Activated CD8-positive, alpha-beta memory T cell treated with anti-CD3 and anti-CD28 coated beads, Interleukin-2, amount 50 U/mL, for 48 hours (primary cell): ENCODE data around the gene SFXN3.
"Not testable (repeated sequence)": the region's sequence is repeated elsewhere in the genome, so short reads cannot be mapped to it uniquely, and the experiment has no call there.

Source experiments
- DNase-seq: peaks from one replicate; pipeline ENCODE4 v3.0.0-alpha.2; 2020

Gene SFXN3

DNA sequence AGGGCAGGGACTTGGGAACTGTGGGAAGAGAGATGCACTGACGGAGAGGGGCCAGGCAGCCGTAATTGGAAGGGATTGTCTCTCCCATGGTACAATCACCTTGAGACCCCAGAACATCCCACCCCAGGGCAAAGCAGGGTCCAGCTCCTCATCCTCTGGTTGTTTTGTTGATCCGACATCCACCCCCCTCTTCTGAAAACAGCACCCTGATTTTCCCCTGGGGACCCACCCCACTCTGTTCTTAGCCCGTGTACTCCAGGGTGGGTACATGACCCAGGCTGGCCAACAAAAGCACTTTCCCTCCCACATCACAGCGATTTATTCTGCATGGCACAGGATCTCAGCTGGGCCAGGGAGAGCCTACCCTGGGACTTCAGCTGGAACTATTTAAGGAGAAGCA is 14.2 kb upstream of the SFXN3 start:
- DNase-seq = no peak

DNA sequence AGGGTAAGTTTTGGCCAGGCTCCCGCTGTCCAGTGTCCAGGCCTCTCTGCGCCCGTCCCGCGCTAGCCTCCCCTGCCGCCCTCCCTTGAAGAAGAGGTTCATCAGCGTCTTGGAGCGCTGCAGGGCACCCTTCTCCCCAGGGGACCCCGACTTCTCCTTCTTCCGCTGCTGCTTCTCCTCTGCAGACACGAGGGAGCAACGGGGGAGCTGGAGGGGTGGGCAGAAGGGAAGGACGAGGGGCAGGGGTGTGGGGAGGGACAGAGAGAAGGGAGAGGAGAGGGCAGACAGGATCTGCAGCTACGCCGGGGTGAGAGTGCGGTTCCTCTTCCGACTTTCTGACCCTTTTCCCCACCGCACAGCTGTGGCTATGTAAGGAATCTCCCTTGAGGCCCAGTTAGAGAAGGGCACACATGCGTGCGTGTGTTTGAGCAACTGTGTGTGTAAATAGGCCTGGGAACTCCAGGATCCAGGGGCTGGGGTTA is 12.9 kb upstream of the SFXN3 start:
- no peak for DNase-seq

DNA sequence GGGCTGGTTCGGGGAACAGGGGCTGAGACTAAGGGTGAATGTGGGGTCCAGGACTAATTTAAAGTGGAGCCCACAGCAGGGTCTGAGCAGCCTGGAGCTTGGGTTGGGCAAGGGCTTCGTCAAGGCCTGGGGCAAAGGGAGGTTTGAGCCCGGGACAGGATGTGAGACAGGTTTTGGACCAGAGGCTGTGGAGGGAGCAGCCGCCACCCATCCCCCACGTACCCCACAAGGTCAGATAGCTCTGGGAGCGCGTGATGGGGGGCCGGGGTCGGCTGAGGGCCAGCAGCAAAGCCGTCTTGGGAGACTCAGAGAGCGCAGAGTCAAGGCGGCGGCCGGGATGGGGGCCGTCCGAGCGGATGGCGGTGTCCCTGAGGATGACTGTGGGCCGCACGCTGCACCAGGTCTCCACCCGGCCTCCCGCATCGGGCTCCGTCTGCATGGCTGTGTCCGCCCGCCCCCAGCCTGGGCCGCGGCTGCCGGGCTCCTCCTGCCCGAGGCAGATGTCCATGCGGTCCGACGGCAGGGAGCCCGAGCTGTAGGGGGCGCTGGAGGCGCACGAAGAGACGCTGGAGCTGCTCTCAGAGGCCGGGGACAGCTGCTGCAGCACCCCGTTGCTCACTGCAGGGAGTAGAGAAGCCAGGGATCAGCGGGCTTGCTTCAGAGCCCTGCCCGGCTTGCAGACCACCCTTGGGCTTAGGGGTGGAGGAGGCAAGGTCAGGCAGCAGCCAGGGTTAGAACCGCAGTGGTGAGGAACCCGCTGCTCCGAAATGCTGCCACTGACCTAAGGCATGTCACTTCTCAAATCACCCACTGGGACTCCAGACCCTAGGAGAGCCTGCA is 12.2 kb upstream of the SFXN3 start:
- DNase-seq = peak; percentile 93

DNA sequence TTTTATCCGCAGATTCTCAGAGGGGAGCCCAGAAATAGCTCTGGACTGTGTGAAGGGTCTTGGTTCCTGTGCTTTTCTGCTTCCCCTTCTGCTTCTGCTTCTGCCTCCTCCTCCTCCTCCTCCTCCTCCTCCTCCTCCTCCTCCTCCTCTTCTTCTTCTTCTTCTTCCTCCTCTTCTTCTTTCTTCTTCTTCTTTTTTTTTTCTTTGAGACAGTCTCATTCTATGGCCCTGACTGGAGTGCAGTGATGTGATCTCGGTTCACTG is 11.7 kb upstream of the SFXN3 start:
- DNase-seq = no peak

DNA sequence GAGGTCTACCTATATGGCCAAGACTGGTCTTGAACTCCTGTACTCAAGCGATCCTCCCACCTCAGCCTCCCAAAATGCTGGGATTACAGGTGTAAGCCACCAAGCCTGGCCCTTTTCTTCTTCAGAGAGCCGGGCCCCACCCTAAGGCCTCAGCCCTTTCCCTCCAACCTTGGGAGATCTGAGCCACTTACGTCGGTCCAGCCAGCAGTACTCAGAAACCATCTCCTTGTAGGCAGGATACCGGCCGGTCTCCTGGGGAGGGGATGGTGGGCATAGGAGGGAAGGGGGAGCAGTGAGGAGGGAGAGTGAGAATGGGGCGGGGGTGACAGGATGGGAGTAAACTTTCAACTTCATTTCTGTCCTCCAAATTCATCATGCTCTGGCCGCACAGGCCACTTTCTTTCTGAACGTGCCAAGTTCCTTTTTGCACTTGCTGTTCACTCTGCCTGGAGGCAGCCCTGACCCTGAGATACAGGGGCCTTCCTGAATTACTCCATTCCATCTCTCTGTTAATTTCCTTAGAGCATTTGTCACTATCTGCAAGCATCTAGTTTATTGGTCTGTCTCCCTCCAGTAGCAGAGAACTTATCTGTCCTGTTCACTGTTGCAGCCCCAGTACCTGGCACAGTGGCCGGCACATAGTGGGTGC is 10.5 kb upstream of the SFXN3 start:
- DNase-seq = no peak

DNA sequence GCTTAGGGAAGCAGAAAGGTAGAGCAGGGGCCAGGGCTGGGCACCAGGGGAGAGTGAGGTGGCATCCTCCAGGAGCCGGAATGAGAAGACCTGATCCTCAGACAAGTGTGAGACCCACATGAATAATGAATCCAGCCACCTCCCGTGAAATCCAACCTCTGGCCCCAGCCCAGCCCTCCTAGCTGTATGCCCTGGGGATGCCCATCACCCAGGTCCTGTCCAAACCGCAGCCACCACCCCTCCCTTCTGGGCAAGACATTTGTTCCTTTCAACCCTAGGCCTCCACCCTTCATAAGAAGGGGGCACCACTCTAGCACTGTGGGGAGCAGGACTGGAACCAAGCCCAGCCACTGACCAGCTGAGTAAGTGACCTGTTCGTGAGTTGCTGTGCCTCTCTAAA is 9.8 kb upstream of the SFXN3 start:
- no peak for DNase-seq

DNA sequence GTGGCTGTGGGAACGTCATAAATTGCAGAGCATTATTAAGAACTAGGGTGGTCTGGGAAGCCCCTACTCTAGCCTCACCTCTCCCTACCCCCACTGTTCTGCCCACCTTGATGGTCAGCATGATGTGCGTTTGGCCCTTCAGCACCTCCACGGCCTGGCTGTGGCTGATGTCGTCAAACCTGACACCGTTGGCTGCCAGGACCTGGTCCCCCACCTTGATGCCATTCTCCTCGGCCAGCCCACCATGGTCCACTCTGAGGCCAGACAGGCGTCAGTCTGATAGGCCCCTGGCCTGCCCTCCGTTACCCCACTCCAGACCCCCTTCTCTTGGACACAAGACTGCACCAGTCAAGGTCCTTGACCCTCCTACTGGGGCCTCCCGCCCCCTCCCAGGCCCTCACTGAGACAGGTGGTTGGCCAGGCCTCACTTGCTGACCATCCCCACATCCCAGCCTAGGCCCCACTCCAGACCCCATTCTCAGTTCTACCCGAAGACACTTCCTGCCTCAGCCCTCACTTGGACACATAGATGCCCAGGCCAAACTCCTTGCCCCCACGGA is 9.3 kb upstream of the SFXN3 start:
- no peak for DNase-seq

DNA sequence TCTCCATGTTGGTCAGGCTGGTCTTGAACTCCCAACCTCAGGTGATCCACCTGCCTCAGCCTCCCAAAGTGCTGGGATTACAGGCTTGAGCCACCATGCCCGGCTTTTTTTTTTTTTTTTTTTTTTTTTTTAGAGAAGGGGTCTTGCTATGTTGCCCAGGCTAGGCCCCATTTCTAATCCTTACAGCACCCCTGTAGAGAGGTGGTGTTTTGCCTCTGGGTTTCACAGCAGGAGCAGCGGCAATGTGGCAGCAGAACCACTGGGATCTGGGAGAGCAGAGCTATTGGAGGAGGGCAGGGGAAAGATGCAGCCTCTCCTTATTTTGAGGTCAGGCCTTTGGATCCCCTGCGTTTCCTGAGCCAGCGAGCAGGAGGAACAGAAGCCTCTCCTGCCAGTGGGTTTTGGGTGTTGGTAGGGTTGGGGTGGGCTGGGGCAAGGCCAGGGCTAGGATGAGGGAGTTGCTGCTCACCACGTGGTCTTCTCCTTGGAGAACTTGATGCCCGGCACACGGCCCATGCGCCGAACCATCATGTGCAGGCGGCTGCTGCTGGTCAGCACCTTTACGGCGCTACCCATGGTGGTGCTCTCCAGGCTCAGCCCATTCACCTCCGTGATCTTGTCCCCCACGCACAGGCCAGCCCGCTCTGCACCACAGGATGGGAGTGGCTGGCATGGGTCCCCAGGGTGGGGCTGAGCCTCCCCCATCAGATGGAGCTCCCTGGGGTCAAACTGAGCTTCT is 7.9 kb upstream of the SFXN3 start:
- DNase-seq = no peak

DNA sequence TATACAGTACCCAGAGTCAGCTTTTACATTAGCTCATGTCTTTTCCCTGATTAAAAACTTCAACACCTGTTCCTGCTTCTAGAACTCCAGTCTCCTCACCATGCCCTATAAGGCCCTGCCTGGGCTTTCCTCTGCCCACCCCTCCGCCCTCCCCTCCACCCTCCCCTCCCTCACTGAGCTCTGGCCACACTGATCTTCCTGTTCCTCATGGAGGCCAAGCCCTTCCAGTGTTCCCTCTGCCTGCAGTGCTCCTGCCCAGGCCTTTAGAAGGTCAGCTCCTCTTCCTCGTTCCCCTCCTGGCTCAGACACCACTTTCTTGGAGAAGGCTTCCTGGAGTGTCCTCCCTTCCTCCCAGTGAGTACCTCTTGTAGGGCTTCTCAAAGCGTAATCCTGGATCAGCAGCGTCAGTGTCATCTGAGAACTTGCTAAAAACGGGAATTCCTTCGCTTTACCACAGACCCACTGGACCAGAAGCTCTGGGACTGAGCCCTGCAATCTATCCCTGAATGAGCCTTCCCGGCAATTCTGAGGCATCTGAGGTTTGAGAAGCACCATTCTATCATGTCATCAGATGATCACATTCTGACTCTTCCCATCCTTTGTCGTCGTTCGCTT is 3.8 kb upstream of the SFXN3 start:
- no peak for DNase-seq

DNA sequence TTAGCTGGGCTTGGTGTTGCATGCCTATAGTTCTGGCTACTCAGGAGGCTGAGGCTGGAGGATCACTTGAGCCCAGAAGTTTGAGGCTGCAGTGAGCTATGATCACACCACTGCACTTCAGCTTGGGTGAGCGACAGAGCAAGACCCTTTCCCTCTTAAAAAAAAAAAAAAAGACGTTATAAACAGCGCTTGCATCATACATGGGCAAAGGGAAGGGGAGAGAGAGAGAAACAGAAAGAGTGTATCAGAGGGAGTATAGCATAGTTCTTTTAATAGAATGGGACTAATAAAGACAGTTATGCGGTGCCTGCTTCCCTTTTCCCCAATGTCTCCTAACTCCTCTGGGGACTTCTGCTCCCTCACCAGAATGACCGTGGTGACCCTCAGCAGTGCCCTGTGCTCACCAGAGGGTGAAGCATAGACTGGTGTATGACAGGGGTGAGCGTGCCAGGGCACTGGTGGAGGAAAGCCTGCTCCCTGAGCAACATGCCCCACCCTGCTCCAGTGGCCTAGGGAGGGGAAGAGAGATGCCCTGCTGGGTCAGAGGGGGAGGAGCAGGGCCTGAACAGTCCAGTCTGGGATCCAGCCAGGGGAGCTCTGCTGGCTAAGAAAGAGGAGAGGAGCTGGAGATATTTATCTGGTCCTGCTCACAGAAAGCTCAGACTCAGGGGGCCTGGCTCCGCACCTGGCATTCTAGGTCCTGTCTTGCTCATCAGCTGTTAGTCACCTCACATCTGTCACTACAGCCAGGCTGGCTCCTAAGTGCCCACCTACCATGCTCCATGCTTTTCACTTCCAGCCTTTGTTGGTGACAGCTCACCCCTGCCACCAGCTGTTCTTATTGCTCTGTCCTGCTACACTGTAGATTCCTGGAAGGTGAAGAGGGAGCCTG is 2.3 kb upstream of the SFXN3 start:
- no peak for DNase-seq

DNA sequence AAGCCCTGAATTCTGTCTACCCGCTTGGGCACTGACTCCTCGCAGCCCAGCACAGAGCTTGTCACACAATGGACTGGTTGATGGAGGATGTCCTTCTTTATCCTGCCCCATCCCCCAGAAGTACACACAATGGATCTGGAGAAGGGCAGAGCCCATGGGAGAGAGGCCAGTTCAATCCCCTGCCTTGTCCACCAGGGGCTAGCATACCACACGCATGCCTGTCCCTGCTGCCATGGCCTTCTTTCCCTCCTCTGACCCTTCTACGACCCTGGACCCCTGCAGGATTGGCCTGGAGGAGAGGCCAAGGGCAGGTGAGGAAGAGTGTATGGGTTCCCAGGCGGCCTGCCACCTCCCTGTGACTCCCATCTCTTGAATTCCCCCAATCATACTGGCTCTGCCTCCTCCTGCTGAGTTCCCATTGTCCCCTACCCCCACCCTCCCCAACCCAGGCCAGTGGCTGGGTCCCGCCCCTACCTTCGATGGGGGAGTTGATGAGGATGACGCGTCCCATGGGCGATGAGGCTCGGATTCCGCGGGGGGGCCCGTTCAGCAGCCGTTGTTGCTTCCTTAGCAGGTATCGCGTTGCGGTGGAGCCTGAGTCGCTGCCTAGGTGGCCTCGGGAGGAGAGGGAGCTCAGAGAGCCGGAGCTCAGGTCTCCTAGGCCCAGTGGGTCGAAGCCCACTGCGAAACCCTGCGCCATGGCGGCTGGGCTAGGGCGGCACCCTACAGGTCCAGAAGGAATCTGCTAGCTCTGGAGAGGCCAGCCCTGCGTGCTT is 1.3 kb upstream of the SFXN3 start:
- DNase-seq = no peak

DNA sequence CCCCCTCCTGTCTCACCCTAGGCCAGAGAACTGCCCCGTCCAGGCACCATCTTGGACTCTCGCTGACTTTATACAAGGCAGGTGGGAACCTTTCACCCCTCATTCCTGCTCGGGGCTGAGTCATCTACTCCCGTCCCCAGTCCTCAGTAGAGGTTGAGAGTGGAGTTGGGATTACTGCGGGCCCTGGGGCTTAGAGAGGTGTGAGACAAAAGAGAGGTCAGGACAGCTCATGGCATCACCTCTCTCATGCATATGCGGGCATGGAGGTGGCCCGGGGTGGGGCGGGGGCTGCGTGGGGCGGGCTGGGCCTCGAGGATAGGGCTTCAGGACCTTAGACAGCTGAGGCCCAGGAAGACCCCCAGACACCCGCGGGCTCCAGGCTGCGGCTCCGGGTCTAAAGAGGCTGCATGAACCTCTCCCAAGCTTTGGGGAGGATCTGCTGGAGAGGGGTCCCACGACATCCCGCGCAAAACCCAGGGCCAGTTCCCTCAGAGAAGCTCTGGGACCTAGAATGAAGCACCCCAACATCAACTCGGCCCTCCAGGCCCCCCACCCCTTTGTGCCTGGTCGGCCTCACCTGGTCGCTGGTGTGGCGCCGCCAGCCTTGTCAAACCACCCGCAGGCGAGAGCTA is 422 bp upstream of the SFXN3 start:
- no peak for DNase-seq

DNA sequence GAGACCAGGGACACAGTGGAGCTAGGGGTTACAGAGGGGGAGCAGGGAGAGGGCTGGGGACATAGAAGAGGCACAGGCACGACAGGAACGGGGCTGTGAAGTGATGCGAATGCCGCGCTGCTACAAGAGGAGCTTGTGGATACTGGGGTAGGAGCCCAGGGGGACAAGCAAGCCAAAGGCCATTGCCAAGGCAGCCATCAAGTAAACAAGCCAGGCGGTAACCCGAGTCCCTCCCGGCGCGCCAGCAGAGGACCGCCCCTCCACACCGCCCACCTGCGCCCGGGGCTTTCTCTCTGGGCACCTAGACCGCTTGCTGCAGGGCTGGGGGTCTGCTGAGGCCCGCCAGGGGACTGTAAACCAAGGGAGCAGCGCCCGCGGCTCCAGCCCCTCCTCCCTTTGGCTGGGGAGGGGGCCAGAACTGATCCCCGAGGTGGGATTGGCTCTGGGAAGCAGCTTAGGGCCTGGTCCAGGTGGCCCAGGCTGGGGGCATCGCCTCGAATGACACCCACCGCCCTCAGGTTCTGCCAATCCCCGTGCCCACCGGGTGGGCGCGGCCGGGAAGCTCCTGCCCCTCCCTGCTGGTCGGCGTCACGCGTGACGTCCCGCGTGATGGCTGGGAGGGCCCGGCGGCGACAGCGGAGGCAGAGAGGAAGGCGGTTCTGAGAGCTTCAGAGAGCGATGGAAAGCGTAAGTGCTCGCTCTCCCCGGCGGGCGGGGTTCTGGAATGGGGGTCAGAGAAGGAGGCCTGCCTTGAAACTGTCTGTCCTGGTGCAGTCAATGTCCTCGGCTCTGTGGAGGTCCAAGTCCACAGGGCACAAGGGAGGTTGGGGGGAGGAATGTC is 982 bp downstream of the SFXN3 start:
- DNase-seq = peak; percentile 84

DNA sequence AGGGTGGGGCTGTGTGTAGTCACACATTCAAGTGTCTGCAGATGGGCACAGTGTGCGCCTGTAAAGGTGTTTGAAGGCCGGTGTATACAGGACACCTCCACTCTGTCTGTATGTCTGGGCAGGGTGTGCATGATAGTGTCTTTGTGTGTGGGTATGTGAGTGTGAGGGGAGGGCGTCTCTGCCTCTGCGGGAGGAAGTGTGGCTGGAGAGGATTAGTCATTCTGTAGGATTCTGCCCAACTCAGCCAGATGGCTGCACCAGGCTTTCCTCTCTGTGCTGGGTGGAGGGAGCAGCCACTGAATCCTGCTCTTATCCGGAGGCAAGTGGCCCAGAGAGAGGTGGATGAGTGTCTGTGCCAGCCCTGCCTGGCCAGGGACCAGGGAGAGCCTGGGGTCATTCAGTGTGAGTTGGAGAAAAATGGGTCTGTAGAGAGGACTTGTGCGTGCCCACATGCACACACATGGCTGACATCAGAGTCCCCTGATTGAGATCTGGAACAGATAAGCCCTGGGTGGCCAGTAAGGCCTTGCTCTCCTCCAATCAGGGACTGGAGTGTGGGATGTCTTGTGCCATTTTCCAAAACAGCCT is 1.7 kb downstream of the SFXN3 start:
- DNase-seq = peak; percentile 76

DNA sequence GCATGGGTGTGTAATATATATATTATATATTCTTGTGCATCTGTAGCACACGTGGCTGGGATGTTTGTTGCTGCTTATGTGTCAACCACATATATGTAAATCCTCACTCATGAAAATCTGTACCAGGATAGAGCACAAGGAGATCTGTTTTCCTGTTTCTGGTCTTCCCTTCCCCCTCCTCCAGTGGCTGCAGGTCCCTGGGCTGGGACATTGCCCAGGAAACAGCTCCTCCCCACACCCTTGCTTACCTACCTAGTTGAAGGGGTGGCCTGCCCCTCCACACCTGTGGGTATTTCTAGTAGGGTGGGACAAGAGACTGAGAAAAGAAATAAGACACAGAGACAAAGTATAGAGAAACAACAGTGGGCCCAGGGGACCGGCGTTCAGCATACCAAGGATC is 2.2 kb downstream of the SFXN3 start:
- DNase-seq = no peak

DNA sequence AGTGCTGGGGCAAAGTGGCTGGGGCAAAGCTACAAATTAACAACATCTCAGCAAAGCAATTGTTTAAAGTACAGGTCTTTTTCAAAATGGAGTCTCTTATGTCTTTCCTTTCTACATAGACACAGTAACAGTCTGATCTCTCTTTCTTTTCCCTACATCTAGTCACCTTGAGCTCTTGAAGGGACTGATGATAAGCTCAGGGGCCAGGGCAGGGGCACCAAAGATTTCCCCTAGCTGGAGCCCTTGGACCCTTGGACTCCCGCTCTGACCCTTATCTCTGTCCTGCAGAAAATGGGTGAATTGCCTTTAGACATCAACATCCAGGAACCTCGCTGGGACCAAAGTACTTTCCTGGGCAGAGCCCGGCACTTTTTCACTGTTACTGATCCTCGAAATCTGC is 3.4 kb downstream of the SFXN3 start:
- DNase-seq = not testable (repeated sequence)

DNA sequence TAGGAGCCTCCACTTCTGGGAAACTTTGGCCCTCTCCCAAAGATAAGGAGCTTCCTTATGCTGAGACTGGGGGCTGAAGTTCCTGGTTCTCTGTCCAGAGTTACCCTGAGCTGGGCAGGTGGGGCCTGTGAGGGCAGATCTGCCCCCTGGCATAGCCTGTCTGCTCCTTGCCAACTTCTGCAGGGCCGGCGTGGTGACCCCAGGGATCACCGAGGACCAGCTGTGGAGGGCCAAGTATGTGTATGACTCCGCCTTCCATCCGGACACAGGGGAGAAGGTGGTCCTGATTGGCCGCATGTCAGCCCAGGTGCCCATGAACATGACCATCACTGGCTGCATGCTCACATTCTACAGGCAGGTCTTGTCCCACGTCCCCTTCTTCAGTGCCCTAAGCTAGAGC is 4.3 kb downstream of the SFXN3 start:
- no peak for DNase-seq

DNA sequence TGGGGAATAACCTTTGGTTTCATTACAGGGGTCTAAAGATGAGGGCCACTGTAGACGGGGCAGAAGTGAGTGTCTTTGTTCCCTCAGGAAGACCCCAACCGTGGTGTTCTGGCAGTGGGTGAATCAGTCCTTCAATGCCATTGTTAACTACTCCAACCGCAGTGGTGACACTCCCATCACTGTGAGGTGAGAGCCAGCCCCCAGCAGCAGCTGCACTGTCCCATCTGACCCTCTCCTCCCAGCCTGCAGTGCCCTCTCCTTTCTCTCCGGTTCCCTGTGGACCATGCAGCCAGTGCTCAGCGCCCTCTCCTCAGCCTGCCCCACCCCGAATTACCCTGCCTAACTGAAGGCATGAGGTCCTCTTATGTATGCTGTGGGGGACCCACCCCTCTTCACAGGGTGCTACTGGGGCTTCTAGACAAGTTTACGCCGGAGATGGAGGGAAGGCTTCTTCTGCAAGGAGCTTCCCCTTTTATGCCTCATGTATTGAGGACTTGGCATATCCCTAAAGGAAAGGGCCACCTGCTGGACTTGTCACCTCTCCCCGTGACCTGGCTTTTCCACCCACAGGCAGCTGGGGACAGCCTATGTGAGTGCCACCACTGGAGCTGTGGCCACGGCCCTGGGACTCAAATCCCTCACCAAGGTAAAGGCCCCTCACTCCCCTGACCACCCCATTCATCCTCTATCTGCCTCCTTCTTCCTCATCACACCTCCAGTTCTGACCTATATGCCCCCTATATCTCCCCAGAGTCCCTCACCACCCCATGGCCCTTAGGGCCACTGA is 5.1 kb downstream of the SFXN3 start:
- no peak for DNase-seq

DNA sequence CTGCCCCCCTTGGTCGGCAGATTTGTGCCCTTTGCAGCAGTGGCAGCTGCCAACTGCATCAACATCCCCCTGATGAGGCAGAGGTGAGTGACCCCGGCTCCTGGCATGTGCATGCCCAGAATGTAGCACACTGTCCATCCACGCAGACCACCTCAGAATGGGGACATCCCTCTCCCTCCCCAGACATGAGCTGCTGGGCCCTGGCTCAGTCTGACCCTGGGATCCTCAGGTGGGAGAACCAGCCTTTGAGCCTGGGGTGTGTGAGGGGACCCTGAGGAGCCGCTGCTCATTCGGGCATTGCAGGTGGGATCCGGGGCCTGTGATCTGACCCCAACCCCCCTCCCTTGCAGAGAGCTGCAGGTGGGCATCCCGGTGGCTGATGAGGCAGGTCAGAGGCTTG is 5.7 kb downstream of the SFXN3 start:
- DNase-seq = no peak
